HG03064 (cell line): Measurements from ENCODE around the gene NINL.
"Not testable (repeated sequence)": the region's sequence is repeated elsewhere in the genome, so short reads cannot be mapped to it uniquely, and the experiment has no call there.

Experiments
- ATAC-seq: cut with Tn5 transposase; IDR thresholded peaks from one replicate; pipeline ENCODE4 v1.9.1; 2021; ENCODE audit warnings: low read depth; ENCODE audit not compliant: unreplicated experiment

Gene NINL

GRCh38 chr20:25600632-25601031, 15.3 kb upstream of the NINL start:
- no peak for ATAC-seq

GRCh38 chr20:25592135-25592852, 7.0 kb upstream of the NINL start:
- no peak for ATAC-seq

- not testable (repeated sequence) for ATAC-seq
Measured at GRCh38 chr20:25590778-25591177, 5.4 kb upstream of the NINL start.

- ATAC-seq, result no peak
Measured at GRCh38 chr20:25588491-25588890, 3.2 kb upstream of the NINL start.

GRCh38 chr20:25587536-25587935, 2.2 kb upstream of the NINL start:
- ATAC-seq, result no peak

- ATAC-seq, result no peak
Measured at GRCh38 chr20:25586877-25587276, 1.5 kb upstream of the NINL start.

- ATAC-seq, result not testable (repeated sequence)
Measured at GRCh38 chr20:25583607-25584006, 1.7 kb downstream of the NINL start.

GRCh38 chr20:25580711-25581110, 4.6 kb downstream of the NINL start:
- ATAC-seq, result no peak

- no peak for ATAC-seq
Measured at GRCh38 chr20:25579081-25579770, 6.1 kb downstream of the NINL start.

GRCh38 chr20:25576783-25577530, 8.4 kb downstream of the NINL start:
- ATAC-seq, result no peak

- no peak for ATAC-seq
Measured at GRCh38 chr20:25574411-25574810, 10.9 kb downstream of the NINL start.

GRCh38 chr20:25573288-25574251, 11.8 kb downstream of the NINL start:
- ATAC-seq, result no peak

- no peak for ATAC-seq
Measured at GRCh38 chr20:25571817-25572216, 13.5 kb downstream of the NINL start.

GRCh38 chr20:25571240-25571639, 14.1 kb downstream of the NINL start:
- no peak for ATAC-seq

GRCh38 chr20:25570148-25570530, 15.2 kb downstream of the NINL start:
- ATAC-seq, result no peak

GRCh38 chr20:25567286-25567685, 18.0 kb downstream of the NINL start:
- ATAC-seq, result no peak

GRCh38 chr20:25566821-25567220, 18.5 kb downstream of the NINL start:
- ATAC-seq, result no peak

GRCh38 chr20:25565578-25566157, 19.7 kb downstream of the NINL start:
- no peak for ATAC-seq

GRCh38 chr20:25563876-25564275, 21.5 kb downstream of the NINL start:
- no peak for ATAC-seq

GRCh38 chr20:25563362-25563761, 22.0 kb downstream of the NINL start:
- no peak for ATAC-seq
